Dermis blood vessel endothelial cell (primary cell): ENCODE data around the gene GPR63. TPM values are rescaled to one million over a fixed set of nuclear protein-coding genes. Genes with fewer than 3 reads are reported as not detected.

ENCODE experiments used
- DNase-seq: peaks from one replicate; pipeline ENCODE4 v3.0.0; 2010
- total RNA-seq: library from RNA; depleted of rRNA; stranded (reverse); fragments of >200 nt; gene quantifications from 2 replicates; pipeline ENCODE4 v1.2.3, GENCODE V29; 2014

The GPR63 gene
- total RNA-seq, 1 donor from 2014 or later: under 0.01 TPM

DNA sequence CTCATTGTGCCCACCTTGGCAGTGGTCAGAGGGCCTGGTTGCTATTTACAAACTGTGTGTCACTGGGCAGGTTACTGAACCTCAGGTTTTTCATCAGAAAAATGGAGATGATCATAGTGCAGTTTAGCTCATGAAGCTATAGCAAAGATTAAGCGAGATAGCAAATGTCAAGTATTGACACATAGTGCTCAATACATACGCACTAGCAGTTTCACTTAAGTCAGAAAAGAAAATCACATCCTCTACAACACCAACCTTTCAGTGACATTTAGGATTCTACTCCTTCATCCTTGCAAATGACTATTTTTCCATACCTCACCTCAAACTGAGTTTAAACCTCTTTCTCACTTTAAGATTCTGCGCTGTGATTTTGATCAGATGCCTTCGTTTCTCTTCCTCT is 16.2 kb downstream of the GPR63 start:
- DNase-seq: no peak

GRCh38 chr6:96816301-96816817 is 20.9 kb downstream of the GPR63 start:
- no peak for DNase-seq

GRCh38 chr6:96814625-96815024 is 22.7 kb downstream of the GPR63 start:
- DNase-seq: no peak

DNA sequence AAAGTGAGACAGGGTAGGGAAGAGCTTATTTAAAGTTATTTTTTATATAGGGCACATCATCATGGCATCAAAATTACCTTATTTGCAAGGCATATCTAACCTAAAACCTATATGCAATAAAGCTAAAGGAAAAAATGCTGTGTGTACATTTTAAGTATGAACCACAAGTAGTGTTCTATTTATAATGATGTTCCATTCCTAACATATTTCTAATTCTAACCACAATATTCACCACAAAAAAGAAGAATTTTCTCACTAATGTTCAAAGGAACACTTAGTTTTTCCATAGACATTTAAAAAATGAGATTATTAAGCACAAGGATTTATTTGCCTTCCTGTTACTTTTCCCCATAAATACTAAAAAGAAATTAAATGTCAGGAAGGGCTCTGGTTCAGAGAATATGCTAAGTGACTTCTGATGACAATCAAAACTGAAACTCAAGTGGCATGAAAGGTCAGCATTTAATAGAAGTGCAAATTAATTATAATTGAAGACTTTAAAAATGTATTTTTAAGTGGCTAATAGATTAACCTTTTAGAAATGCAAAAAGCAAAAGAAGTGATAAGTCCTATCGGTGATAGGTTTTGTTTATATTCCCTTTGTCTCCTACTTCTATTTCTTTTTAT is 25.1 kb downstream of the GPR63 start:
- DNase-seq: no peak

GRCh38 chr6:96811670-96812069 is 25.6 kb downstream of the GPR63 start:
- no peak for DNase-seq

GRCh38 chr6:96811136-96811535 is 26.1 kb downstream of the GPR63 start:
- DNase-seq: no peak

GRCh38 chr6:96809119-96809518 is 28.2 kb downstream of the GPR63 start:
- DNase-seq: no peak

GRCh38 chr6:96803106-96803481 is 34.2 kb downstream of the GPR63 start:
- no peak for DNase-seq

DNA sequence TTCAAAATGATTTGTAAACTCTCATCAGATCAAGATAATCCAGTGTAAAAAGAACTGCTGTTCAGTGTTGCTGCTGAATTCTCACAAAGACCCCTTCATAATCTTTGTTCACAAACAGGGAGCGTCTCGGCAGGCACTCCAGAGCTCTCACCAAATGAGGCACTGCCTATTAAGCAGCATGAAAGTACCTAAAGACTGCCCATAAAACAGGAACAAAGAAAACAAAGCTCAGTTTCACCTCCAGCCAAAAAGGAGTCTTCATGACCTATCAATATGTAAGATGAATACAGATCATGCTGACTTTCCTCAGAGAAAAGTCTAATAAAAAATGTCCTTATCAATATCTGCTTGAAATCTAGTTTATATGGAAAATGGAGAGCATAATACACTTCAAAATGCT is 41.8 kb downstream of the GPR63 start:
- no peak for DNase-seq

DNA sequence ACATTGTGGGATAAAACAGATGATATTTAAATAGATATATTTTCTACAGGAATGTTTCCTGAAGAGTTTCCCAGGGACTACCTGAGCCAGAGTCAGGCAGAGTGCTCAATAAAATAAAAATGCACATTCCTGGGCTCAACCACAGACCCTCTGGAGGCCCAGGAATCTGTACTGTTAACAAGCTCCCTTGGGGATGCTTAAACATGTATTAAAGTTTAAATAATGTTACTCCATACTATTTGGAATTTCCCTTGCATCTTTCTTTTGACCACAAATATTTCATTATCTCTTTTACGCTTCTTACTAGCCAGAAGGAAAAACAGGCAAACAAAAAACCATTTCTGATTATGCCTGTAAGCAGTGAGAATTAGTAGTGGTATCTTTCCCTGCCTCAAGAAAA is 42.3 kb downstream of the GPR63 start:
- no peak for DNase-seq

DNA sequence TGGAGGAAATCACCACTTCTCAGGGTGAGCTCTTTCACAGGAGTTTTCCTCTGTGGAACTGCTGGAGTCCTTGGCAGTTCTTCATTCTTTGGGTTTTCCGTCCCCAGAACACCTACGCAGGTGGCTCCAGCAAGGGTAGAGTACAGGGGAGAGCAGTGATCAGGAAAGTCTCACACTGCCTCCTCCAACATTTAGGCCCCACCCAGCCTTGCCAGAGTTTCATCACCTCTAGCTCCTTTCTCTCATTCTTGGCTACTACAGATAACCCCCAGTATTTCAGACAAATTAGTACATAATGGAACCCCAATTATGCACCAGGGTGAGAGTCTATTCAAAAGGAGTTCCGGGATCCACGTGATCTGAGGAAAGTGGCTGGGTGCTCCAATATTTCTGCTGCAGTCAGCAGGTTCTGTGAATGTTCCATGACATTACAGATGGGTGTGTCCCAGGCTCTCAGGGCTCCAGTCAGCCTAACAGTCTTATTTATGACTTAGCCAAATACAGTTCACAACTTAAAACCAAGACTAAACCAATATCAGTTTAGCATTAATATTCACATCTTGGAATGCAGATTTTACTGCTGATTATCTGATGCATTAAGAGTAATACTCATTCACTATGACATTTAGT is 44.6 kb downstream of the GPR63 start:
- DNase-seq: no peak

- no peak for DNase-seq
Observed at GRCh38 chr6:96789871-96790270, 47.4 kb downstream of the GPR63 start.

- no peak for DNase-seq
Observed at GRCh38 chr6:96787846-96788580, 49.3 kb downstream of the GPR63 start.

DNA sequence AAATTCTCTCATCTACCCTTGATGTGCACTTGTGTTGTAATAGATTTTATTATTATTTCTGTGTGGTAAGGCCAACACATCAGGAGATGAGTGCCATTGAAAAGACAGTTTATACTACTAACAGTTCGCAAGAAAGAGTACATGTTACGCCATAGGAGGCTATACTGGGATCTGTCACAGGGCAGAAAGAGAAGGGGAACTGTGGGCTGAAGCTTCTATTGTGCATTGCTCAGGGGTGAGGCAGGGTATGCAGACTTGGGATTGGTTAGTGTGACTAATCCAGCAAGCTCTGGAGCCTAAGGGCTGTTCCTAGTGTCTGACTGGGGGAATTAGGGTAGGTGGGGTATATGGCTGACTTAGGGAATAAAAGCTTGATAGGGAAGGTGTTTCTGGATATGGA is 50.9 kb downstream of the GPR63 start:
- DNase-seq: no peak

- DNase-seq: no peak
Observed at GRCh38 chr6:96784650-96785049, 52.6 kb downstream of the GPR63 start.

DNA sequence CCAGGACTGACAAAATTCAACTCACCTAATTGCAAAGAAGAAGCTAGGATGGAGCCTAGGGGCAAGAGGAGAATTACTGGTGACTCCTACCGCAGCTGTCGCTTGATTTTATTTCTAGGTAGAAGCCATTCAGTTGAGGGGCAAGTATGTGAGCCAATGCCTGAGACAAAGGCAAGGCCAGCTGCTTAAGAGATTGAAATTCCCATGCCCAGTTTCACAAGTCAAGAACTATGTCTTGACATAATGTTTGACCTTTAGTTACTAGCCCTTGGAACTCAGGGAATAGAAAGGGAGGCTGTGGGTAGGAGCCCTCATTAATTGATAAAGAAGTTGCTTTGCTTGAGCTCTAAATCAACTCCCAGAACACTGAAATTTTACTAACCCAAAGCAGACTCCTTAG is 54.0 kb downstream of the GPR63 start:
- no peak for DNase-seq

- DNase-seq: no peak
Observed at GRCh38 chr6:96781557-96781956, 55.7 kb downstream of the GPR63 start.

- no peak for DNase-seq
Observed at GRCh38 chr6:96777113-96777512, 60.2 kb downstream of the GPR63 start.

DNA sequence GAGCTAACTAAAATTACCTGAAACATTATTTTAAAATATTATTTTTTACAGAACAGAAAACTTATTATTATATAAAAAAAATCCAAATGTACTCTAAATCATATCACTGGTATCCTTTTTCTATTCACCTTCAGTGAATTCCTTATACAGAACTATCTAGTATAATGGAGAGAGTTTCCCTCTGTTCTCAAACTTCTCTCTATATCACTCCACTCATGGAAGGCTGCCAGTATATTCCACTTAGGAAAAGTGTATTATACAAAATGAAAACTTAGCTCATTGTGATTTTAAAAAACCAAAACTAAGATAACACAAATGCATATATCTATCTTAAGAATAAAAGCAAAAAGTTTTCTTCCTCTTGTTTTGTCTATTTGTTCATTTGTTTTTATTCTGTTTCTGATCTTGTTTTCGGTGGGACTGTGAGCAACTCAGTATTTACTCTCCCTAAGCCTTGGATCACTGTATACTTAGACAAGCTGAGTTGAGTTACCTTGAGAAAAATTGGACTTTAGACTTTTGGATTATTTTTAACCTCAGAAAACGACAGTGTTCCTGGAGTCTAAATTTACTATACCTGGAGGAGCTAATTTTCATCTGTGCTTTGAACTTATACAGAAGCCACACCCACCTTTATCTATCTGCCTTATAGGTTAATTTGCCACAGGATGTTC is 61.4 kb downstream of the GPR63 start:
- no peak for DNase-seq

- no peak for DNase-seq
Observed at GRCh38 chr6:96766769-96767168, 70.5 kb downstream of the GPR63 start.

GRCh38 chr6:96762599-96762998 is 74.7 kb downstream of the GPR63 start:
- no peak for DNase-seq

DNA sequence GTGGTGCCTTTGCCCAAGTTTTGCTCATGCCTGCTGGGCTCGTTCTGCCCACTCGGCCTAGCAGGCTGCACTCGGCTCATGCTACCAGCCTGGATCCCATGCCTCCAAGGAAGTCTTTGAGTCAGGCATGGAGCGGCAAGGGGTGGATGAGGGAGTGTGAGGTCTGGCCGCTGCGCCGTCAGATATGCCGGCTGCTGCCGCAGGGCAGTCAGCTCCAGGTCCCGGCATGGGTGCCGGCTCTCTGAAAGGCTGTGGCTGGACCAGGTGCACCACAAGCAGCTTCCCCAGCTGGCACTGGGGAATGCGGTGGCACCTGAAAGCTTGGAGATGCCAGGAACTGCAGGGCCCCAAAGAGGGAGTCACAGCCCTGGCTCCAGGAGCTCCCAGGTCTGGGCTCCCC is 75.5 kb downstream of the GPR63 start:
- DNase-seq: no peak

DNA sequence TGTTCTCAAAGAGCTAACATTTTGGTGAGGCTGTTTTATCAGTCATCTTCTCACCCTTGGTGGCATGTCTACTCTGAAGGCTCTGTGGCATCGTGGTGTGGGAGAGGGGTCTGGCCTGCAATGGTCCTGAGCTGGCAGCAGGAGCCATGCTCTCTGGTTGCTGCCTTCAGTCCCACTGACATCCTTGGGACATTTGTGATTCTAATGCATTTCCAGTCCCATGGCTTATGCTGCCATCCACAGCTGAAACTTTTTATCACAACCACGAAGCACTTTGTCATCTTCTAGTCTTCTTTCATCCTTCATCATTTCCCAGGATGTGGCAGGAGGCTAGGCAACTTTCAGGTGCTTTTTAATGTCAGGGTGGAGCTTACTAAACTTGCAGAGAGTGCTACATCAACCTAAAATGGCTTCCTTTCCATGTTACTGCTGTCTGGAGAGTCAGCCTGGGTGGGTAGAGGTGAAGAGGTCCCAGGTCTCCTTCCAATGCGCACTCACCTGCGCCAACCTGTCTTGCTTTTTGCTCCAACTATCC is 77.1 kb downstream of the GPR63 start:
- DNase-seq: no peak
